Skeletal muscle tissue (tissue), 4 donors: ENCODE results near the gene MYO1A. TPM values are rescaled to one million over a fixed set of nuclear protein-coding genes. Genes with fewer than 3 reads are reported as not detected.
"Not testable (repeated sequence)": the region's sequence is repeated elsewhere in the genome, so short reads cannot be mapped to it uniquely, and the experiment has no call there.

Experiments
- H3K27ac ChIP-seq: one replicate; pipeline ENCODE4 v1.7.0; 2013; ENCODE audit warnings: mild to moderate bottlenecking, low read depth, low read length, inconsistent platforms
- H3K27me3 ChIP-seq, 3 donors: one replicate each; pipeline ENCODE4 v1.7.0; 2013; ENCODE audit warnings: low read length in 3 of 3; ENCODE audit not compliant: control insufficient read depth in 3 of 3, insufficient read depth in 3 of 3
- H3K36me3 ChIP-seq, 3 donors: one replicate each; pipeline ENCODE4 v1.7.0; 2013; ENCODE audit warnings: low read length in 3 of 3; ENCODE audit not compliant: control insufficient read depth in 3 of 3, insufficient read depth in 3 of 3
- H3K4me1 ChIP-seq, 3 donors: one replicate each; pipeline ENCODE4 v1.7.0; 2013; ENCODE audit warnings: low read length in 3 of 3, mild to moderate bottlenecking in 3 of 3; ENCODE audit not compliant: control insufficient read depth in 3 of 3, insufficient read depth in 3 of 3
- H3K4me3 ChIP-seq, 3 donors: one replicate each; pipeline ENCODE4 v1.7.0; 2013; ENCODE audit warnings: low read length in 3 of 3
- H3K9ac ChIP-seq, 3 donors: one replicate each; pipeline ENCODE4 v1.7.0; 2013; ENCODE audit warnings: low read length in 3 of 3, mild to moderate bottlenecking in 3 of 3, moderate library complexity in 2 of 3, low read depth in 1 of 3
- H3K9me3 ChIP-seq, 3 donors: one replicate each; pipeline ENCODE4 v1.7.0; 2013; ENCODE audit warnings: low read length in 3 of 3; ENCODE audit not compliant: control insufficient read depth in 3 of 3
- total RNA-seq: library from RNA; depleted of rRNA; stranded (reverse); fragments of >200 nt; gene quantifications from one replicate; pipeline ENCODE4 v1.2.3, GENCODE V29; 2014
- donor health status: Osteomylitis.

MYO1A gene
- total RNA-seq, 1 donor from 2014 or later = not detected

- H3K27me3 ChIP-seq = no peaks in the 10 kb centered on the region
- H3K36me3 ChIP-seq = no peaks in the 10 kb centered on the region
- H3K4me3 ChIP-seq = no peak overlapping the region
- H3K27ac ChIP-seq = no peak overlapping the region
- no peak overlapping the region for H3K9ac ChIP-seq
- no peaks in the 10 kb centered on the region for H3K9me3 ChIP-seq
- H3K4me1 ChIP-seq = peaks cover 0 to 17% (median 7%) of the 10 kb centered on the region in 3 donors
Measured at GRCh38 chr12:56988207-56988739, 61.7 kb downstream of the MYO1A start.

- H3K27me3 ChIP-seq = no peaks in the 10 kb centered on the region
- H3K9me3 ChIP-seq = no peaks in the 10 kb centered on the region
- H3K4me3 ChIP-seq = no peak overlapping the region
- no peak overlapping the region for H3K9ac ChIP-seq
- H3K27ac ChIP-seq = no peak overlapping the region
- no peaks in the 10 kb centered on the region for H3K36me3 ChIP-seq
- peaks cover 0 to 17% (median 7%) of the 10 kb centered on the region in 3 donors for H3K4me1 ChIP-seq
Measured at GRCh38 chr12:56987551-56988053, 62.3 kb downstream of the MYO1A start.

- Histone ChIP-seq H3K4me3 (no peak overlapping the region), H3K9ac (peak overlapping the region in 1 of 3 donors; percentile 8), H3K36me3 (no peaks in the 10 kb centered on the region), H3K4me1 (peaks cover 0 to 17% (median 7%) of the 10 kb centered on the region in 3 donors), H3K9me3 (no peaks in the 10 kb centered on the region), H3K27ac (no peak overlapping the region), H3K27me3 (no peaks in the 10 kb centered on the region)
Measured at GRCh38 chr12:56987011-56987410, 62.9 kb downstream of the MYO1A start.

GRCh38 chr12:56985714-56986113, 64.2 kb downstream of the MYO1A start:
- not testable (repeated sequence) for H3K9me3 ChIP-seq, H3K27ac ChIP-seq, H3K9ac ChIP-seq

GRCh38 chr12:56983386-56983785, 66.5 kb downstream of the MYO1A start:
- H3K4me3 ChIP-seq = no peak overlapping the region
- H3K36me3 ChIP-seq = no peaks in the 10 kb centered on the region
- no peaks in the 10 kb centered on the region for H3K9me3 ChIP-seq
- no peaks in the 10 kb centered on the region for H3K27me3 ChIP-seq
- H3K4me1 ChIP-seq = peaks cover 0 to 9% (median 3%) of the 10 kb centered on the region in 3 donors
- no peak overlapping the region for H3K9ac ChIP-seq
- no peak overlapping the region for H3K27ac ChIP-seq

More at GRCh38 chr12:56985714-56986113, 64.2 kb downstream of the MYO1A start:
- not testable (repeated sequence) for H3K27me3 ChIP-seq, H3K4me3 ChIP-seq, H3K36me3 ChIP-seq
- H3K4me1 ChIP-seq = peaks cover 0 to 11% (median 3%) of the 10 kb centered on the region in 3 donors

GRCh38 chr12:56982578-56983236, 67.2 kb downstream of the MYO1A start:
- H3K9ac ChIP-seq, H3K27ac ChIP-seq, H3K36me3 ChIP-seq, H3K4me3 ChIP-seq, H3K9me3 ChIP-seq, H3K4me1 ChIP-seq, H3K27me3 ChIP-seq: not testable (repeated sequence)

GRCh38 chr12:56980941-56981530, 68.9 kb downstream of the MYO1A start:
- Histone ChIP-seq H3K9me3 (no peaks in the 10 kb centered on the region), H3K4me1 (no peaks in the 10 kb centered on the region), H3K36me3 (no peaks in the 10 kb centered on the region), H3K27me3 (no peaks in the 10 kb centered on the region), H3K9ac (no peak overlapping the region), H3K4me3 (no peak overlapping the region), H3K27ac (no peak overlapping the region)

- H3K9ac ChIP-seq = no peak overlapping the region
- H3K27ac ChIP-seq = no peak overlapping the region
- H3K9me3 ChIP-seq = no peaks in the 10 kb centered on the region
Measured at GRCh38 chr12:56980268-56980667, 69.7 kb downstream of the MYO1A start.

GRCh38 chr12:56979628-56980027, 70.3 kb downstream of the MYO1A start:
- Histone ChIP-seq H3K9me3 (no peaks in the 10 kb centered on the region), H3K4me3 (no peak overlapping the region), H3K36me3 (no peaks in the 10 kb centered on the region), H3K9ac (no peak overlapping the region), H3K27ac (no peak overlapping the region), H3K4me1 (no peaks in the 10 kb centered on the region), H3K27me3 (no peaks in the 10 kb centered on the region)

More at GRCh38 chr12:56980268-56980667, 69.7 kb downstream of the MYO1A start:
- H3K4me3 ChIP-seq = no peak overlapping the region
- H3K36me3 ChIP-seq = no peaks in the 10 kb centered on the region
- H3K4me1 ChIP-seq = no peaks in the 10 kb centered on the region
- H3K27me3 ChIP-seq = no peaks in the 10 kb centered on the region
